Stimulated activated CD8-positive, alpha-beta memory T cell treated with anti-CD3 and anti-CD28 coated beads, Interleukin-2, amount 100 ng/mL, for 1 hour (primary cell): ENCODE measurements around the gene BTN1A1.
"Not testable (repeated sequence)": the region's sequence is repeated elsewhere in the genome, so short reads cannot be mapped to it uniquely, and the experiment has no call there.

Experiments used
- DNase-seq, 2 donors: peaks; one replicate each; pipeline ENCODE4 v3.0.0-alpha.2; 2020; ENCODE audit warnings: low read depth in 2 of 2

BTN1A1 gene

DNA sequence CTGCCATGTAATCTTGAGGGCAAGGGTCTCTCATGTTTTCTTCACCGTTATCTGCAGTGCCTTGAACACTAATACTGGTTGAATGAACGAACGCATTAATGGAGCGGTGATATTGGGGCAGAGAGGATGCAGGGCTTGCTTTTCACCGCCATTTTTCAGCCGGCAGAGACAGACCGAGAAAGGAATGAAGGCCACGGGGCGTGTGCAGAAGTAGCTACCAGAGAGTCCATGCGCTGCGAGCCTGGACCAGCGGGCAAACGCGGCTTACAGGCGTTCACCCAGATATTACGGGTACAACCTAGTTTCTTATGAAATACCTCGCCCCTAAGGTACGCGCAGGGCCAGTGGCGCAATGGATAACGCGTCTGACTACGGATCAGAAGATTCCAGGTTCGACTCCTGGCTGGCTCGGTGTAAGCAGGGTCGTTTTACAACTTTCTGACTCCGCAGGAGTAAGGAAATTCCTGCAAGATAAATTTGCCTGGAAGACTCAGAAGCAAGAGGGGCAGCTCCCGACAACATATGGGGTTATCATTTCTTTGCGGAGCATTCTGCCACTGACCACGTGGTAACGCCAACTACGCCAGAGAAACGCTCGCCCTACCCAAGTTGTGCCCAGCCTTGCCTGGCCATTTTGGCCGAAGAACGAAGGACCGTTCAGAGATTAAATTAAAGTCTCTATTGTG is 37.2 kb downstream of the BTN1A1 start:
- DNase-seq = peak; percentile 79 to 82

DNA sequence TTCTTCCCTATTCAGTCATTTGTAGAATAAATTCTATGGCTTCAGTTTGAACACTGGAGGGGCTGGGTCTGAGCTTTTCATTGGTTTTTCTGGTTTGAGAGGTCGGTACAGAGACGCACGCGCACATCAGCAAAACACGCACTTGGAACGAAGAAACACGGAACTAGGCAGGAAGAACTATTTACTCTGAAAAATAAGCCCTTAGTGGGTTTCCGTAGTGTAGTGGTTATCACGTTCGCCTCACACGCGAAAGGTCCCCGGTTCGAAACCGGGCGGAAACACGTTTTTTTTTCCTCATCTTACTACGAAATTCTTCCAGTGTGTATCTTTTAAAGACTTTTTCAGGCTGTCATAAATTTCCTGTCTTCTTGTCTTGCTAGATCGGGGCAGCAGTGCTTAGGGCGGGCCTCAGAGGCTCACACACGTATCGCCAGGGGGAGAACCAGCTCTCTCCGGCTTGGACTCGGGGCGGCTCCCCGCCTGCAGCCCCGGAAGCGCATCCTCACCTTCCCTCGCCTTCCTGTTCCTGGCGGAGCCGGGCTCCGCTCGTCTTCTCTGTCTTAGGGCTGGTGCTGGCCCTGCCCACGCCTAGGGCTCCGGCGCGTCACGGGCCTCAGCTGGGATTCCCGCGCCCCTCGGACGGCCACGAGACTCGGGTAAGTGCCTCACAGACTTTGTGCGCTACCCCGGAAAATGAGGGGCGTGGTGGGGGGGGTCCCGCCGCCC is 37.9 kb downstream of the BTN1A1 start, which contains the start of gene HMGN4:
HMGN4 (plus strand) TSS at position 521 of the 726 bp plus-strand sequence. CDS start 6,841 bp downstream, outside the sequence.
- DNase-seq = peak; percentile 54 to 60

DNA sequence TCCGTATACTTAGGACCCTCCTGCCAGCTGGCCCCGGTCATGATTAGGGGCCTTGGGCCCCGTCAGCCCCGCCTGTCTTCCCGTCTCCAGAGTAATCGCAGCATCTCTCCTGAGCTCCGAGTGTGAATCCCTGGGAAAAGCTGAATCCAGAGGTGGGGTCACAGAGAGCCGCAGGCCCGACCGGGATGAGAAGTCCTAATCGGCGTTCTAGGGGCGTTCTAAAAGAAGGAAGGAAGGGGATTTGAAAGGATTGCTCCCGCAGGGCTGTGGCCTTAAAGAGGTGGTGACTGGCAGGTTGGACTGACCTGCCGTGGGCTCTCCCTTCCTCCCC is 38.4 kb downstream of the BTN1A1 start:
- DNase-seq = no peak

DNA sequence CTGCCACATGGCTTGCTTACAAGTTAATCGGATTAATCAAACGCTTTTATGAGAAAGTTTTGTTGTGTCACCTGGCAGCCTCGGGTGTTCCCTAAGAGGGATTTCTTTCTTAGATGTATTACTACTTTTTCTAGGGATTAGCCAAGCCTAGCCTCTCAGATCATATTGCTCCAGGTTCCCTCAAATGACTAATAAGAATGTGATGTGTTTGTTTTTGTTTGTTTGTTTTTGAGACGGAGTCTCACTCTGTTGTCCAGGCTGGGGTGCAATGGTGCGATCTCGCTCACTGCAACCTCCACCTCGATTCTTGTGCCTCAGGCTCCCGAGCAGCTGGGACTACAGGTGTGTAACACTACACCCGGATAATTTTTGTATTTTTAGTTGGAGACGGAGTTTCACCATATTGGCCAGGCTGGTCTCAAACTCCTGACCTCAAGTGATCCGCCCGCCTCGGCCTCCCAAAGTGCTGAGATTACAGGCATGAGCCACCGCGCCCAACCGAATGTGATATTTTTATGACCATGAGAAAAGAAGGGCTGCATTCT is 39.0 kb downstream of the BTN1A1 start:
- DNase-seq = no peak

DNA sequence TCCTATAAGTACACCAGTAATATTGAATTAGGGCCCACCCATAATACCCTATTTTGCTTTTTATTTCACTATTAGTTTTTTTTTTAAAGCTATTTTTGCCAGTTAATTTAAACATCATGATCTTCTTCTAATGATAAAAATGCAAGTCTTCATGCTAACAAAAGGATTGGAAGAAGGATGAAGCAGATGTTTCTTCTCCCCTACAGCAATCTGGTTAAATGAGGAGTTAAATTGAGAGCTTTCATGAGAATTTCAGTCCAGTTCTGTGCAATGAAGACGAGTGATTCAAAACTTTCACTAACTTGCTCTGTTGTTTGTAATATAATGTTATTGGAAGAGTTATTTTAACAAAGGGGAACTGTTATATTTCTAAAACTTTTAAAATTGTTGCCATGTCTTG is 41.5 kb downstream of the BTN1A1 start:
- no peak for DNase-seq

DNA sequence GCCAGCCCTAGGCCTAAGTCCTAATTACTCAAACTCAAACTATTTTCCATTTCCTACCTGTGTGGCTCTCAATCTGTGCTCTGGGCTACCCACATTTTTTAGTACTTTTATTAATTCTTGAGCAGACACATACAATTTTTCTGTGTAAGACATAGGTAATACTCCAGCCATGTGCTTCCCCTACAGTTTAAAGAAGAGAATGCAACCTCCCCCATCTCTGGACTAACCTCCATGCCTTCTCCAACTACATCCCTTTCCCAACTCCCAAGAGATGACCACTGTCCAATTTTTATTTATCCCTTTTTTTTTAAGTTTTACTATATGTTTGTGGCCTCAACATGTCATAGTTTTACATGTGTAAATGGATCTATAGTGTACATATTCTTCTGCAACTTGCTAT is 43.9 kb downstream of the BTN1A1 start:
- no peak for DNase-seq

DNA sequence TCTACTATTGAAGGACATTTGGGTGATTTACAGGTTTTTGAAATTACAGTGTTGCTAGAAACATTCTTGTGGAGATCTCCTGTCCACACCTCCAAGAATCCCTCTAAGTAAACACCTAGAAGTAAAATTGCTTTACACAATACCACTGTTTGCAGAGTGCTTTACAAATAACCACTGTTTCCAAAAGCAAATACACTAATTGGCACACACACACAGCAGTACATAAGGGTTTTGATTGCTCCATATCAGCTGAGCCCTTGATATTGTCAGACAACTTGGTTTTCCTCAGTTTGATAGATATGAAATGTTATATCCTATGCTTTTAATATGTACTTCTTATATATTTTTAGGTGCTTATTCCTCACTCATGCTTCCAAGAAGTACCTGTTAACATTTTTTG is 44.4 kb downstream of the BTN1A1 start:
- DNase-seq = no peak

DNA sequence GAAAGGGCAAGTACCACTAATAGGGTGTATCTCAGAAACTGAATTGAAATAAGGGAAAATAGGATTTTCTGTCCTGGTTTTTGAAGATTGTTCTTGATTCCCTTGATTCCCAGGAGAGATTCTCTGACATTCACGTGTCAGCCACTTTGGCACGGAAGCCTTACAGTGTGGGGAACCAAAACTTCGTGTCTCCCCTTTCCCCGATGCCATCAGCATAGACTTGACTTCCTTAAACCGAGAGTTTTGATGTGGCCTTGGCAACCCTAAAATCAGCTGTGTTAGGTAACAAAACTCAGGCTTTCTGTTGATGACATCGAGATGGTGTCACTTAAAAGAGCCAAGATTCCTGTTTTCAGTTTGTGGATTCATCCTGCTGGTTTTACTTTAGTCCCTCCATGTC is 45.5 kb downstream of the BTN1A1 start:
- no peak for DNase-seq

DNA sequence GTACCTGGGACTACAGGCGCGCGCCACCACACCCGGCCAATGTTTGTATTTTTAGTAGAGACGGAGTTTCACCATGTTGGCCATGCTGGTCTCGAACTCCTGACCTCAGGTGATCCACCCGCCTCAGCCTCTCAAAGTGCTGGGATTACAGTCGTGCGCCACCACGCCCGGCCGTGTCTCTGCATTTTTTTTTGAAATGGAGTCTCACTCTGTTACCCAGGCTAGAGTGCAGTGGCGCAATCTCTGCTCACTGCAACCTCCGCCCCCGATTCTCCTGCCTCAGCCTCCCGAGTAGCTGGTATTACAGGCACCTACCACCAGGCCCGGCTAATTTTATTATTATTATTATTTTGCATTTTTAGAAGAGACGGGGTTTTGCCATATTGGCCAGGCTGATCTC is 47.3 kb downstream of the BTN1A1 start:
- DNase-seq = not testable (repeated sequence)

DNA sequence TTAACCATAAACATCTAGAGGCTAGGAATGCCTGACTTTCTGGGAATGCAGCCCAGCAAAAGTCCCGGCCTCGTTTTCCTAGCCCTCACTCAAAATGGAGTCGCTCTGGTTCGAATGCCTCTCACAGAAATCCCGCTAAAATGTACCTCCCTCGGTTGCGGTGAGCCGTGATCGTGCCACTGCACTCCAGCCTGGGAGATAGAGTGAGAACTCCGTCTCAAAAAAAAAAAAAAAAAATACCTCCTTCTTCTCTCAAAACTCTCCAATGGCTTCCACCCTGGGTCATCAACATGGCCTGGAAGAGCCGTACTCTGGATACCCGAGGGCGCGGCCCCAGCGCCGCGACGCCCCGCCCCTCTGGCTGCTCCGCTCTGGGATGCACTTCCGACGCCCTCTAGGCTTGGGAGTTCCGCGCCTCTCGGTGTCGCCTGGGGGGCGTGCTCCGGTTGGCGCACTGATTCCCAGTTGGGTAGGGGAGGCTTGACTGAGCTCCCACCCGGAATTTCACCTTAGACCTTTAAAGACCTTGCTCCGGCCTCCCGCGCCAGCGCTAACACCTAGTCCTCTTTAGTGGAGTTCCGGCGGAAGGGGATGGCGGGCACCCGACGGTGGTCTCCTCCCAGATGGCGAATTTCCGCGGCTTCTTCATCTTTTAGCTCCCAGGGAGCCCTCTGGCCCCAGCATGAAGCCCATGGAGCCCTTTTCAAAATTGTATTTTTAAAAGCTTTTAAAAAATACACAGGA is 50.3 kb downstream of the BTN1A1 start:
- no peak for DNase-seq

DNA sequence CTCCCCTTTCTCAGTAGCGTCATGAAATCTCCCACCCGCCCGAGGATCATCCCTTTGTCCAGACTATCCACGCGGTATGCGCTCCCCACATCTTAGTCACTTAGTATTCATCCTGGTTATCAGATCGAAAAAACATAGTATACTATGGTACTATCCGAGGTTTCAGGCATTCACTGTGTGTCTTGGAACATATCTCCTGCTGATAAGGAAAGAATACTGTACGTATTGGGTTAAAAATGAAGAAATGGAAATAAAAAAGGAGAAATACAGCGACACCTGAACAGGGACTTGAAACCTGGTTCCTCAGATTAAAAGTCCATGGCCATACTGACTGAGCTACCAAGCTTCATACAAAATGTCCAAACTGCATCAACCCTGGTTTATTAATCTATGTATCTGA is 52.1 kb downstream of the BTN1A1 start:
- no peak for DNase-seq

DNA sequence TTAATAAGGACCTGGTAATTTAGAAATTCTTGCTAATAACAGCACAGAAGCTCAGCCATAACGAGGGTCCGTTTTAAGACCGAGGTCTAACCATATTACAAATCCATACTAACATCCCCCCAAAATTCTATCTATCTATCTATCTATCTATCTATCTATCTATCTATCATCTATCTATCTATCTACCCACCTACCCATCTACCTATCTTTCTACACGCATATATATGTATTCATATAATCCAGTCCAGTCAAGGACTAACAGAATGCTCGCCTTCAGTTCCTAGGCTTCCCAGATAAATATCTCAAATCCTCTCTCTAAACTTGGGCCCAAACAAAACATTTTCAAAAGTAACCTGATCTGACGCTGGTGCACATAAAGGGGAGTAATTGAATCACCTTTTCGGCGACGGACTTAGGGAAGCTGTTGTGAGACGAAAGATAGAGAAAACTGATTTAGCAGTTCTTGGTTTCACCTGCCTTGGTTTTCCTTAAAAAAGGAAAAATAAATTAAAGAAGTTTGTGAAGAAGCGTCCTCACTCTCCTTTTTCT is 52.6 kb downstream of the BTN1A1 start:
- DNase-seq = no peak

DNA sequence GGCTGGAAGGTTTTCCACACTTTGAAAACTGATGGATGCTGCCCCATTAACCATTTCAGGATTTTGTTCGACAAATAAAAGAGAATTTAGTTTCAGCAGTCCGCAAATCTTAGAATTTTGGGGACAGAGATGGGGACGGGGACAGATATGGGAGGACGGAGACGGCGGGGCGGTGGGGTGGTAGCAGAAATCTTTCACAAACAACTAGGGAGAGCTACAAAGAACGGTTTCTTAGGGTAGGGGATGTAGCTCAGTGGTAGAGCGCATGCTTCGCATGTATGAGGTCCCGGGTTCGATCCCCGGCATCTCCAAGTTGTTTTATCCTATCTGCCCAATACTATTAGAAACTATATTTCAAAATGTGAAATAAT is 53.1 kb downstream of the BTN1A1 start:
- DNase-seq = peak; percentile 48 to 59

DNA sequence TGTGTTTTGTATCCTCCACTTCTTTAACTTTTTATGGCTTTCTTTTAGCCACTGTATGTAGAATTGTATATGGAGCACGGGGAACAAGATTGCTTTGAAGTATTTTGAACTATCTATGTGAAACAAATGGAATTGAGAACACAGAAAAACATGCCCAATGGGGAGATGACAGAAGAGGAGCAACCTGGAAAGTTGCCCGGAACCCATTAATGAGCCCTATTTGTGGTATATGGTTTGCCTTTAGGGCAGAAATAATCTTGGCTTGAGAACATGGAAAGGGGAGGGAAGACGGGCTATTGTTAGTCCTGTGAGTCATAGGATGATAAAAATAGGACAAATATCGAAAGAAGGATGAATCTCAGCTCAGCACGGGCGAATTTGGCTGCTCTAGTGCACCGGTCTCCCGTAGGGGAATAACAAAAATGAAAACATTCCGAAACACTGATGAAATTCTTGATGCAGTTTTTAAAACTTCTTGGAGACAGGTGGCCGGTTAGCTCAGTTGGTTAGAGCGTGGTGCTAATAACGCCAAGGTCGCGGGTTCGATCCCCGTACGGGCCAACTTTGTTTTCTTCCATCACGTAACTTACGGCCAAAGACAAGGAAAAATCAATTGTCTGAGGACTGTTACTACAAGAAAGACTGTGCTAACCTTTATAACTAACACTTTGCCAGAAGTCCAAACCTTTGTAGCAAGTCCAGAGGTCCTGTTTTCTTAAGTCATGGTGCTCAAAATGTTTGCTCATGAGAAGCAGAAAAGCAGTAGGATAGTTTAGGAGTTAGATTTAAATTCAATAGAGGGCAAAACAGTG is 53.7 kb downstream of the BTN1A1 start:
- DNase-seq = peak in 1 of 2 donors; percentile 54

DNA sequence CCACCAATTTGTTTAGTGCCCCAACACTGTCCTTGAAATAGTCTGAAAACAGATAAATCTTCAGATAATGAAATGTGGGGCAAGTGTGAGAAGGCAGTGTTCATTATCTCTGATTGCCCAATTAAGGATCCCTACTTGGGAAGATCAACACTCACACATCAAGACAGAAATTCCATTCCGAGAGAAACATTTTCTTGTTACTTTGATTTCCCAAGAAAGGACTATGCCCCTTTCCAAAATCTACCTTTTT is 54.3 kb downstream of the BTN1A1 start:
- DNase-seq = no peak

DNA sequence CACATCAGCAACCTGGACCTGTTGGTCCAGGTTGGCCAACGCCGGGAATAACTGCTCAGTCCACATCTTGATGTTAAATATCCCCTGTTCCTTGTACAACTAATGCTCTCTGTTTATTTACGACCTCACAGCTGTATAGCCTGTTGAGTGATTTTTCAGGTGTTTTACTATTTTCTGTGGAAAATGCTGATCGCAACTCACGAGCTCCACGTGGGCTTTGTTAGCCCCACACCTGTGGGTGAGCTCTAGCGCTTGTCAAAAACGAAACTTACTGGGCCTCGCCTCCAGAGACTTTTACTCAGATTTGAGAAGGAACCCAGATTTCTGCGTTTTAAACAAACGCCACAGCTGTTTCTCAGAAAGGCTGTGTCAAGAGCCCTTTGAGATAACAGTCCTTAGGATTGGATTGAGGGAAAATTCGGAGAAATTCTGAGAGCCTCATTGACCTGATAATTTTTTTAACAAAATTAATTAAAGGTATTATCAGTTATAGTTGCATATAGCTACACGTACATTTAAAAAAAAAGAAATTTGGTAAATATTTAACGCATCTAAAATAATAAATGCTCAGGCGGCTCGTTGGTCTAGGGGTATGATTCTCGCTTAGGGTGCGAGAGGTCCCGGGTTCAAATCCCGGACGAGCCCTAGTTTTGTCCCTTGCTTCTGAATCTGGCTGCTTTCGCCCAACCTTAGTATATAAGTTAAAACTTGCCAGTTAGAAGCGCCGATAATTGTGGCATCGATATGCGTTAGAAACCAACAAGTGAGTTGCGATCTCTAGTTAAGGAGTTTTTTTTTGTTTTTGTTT is 54.8 kb downstream of the BTN1A1 start:
- no peak for DNase-seq

DNA sequence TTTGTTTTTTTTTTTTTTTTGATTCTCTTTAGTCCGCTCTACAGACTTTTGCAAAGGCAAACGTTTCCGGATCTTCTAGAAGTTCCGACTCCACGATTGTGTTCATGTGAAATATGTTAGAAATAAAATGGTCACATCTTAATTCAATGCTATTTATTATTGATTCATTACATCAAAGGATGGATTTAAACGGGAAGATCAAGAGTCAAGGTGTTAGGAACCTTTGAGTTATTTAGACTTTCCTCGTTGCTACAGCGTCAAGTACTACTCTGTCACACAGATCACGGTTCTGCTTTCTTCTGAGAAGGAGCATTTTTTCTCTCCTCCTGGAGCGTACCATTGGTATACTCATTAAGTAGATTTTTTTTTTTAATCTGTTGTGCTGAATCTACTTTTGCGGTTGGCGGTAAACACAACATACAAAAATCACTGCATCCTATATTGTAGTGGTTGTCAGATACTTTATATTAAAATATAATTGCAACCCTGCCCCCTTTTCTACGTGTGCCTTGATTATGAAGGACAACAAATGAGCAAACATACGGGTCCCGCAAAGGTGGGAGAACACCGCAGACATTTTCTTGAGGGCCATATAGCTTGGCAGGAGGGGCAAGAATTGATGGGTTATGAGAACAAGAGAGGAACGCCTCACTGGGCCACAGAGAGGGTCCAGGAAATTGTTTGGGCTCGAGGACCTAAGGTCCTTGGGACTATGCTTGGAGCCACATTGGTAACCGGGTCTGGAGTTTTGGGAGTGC is 55.6 kb downstream of the BTN1A1 start:
- no peak for DNase-seq

DNA sequence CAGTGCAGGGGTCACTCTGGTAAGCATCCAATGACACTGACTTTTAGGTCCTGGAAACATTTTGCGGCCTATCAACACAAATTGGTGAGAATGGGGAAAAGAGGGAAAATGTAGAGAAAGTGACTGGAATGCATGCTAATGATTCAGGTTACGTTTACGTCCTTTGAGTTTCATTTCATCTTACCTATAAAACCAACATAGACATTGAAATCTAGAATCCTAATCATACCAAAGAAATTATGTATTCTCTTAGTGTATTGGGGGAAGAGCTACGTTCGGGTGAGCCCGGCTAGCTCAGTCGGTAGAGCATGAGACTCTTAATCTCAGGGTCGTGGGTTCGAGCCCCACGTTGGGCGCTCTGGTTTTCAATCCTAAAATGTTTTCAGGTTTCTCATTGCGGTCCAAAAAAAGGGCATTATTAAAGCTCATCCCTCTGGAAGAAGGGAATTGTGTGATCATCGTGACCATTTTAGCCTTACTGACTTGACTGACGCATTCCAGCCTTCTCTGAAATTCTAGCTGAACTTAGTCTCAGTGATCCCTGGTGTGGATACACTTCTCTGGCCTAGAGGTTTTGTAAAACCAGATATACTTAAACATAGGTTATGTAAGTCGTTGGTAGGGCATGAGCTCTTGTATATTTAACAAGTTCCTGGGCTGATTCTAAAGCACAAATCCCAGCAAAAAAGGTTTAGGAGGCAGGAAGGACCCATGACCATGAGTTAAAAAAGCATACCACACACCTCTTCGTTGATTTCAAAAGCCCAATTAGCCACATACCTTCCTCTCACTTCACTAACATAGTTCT is 56.4 kb downstream of the BTN1A1 start:
- no peak for DNase-seq
